Natural killer cell (primary cell): ENCODE measurements around the gene UGT1A10. TPM values are rescaled to one million over a fixed set of nuclear protein-coding genes. Genes with fewer than 3 reads are reported as not detected.
"Not testable (repeated sequence)": the region's sequence is repeated elsewhere in the genome, so short reads cannot be mapped to it uniquely, and the experiment has no call there.

Experiments
- ATAC-seq, 3 donors: fragments of 150-1000 bp in 2 of 3; fragments of 200-7000 bp in 1 of 3; cut with Tn5 transposase; 1 replicate in 1 of 3; 2 replicates in 2 of 3; pipeline ENCODE4 v1.10.0; 2021; ENCODE audit warnings: mild to moderate bottlenecking in 2 of 3, moderate library complexity in 2 of 3
- DNase-seq, 2 donors: peaks; one replicate each; pipeline versions ENCODE4 v3.0.0 to v3.0.0-alpha.2; 2013 to 2021; ENCODE audit warnings: mixed read lengths in 1 of 2
- H3K27ac ChIP-seq: one replicate; pipeline ENCODE4 v1.5.1; 2013; ENCODE audit warnings: mild to moderate bottlenecking, low read length
- H3K27me3 ChIP-seq: one replicate; pipeline ENCODE4 v1.6.1; 2013; ENCODE audit warnings: low read length; ENCODE audit not compliant: control insufficient read depth, insufficient read depth
- H3K36me3 ChIP-seq: one replicate; pipeline ENCODE4 v1.6.1; 2013; ENCODE audit warnings: low read length; ENCODE audit not compliant: control insufficient read depth, insufficient read depth
- H3K4me1 ChIP-seq: one replicate; pipeline ENCODE4 v1.6.1; 2013; ENCODE audit warnings: low read length; ENCODE audit not compliant: control insufficient read depth, insufficient read depth
- H3K4me3 ChIP-seq: one replicate; pipeline ENCODE4 v1.5.1; 2013; ENCODE audit warnings: low read length
- H3K9me3 ChIP-seq: one replicate; pipeline ENCODE4 v1.6.1; 2013; ENCODE audit warnings: low read length; ENCODE audit not compliant: control insufficient read depth, insufficient read depth
- H3K27ac Mint-ChIP-seq, 2 donors: one replicate each; pipeline ENCODE4 v1.8.0; 2022; ENCODE audit warnings: mild to moderate bottlenecking in 2 of 2, mixed read lengths in 2 of 2, moderate library complexity in 1 of 2
- H3K27me3 Mint-ChIP-seq, 2 donors: one replicate each; pipeline ENCODE4 v1.8.0; 2022; ENCODE audit warnings: low read depth in 2 of 2, mixed read lengths in 2 of 2
- H3K36me3 Mint-ChIP-seq: one replicate; pipeline ENCODE4 v1.8.0; 2022; ENCODE audit warnings: mixed read lengths
- H3K4me1 Mint-ChIP-seq, 2 donors: one replicate each; pipeline ENCODE4 v1.8.0; 2022; ENCODE audit warnings: mixed read lengths in 2 of 2
- H3K4me3 Mint-ChIP-seq: one replicate; pipeline ENCODE4 v1.8.0; 2022; ENCODE audit warnings: mild to moderate bottlenecking, moderate library complexity, mixed read lengths
- H3K9me3 Mint-ChIP-seq, 2 donors: one replicate each; pipeline ENCODE4 v1.8.0; 2022; ENCODE audit warnings: mixed read lengths in 2 of 2
- CTCF ChIP-seq: fragments of 200-600 bp; IDR thresholded peaks from one replicate; pipeline ENCODE4 v1.8.0; 2022; ENCODE audit warnings: antibody characterized with exemption
- WGBS: methylation state at CpG from one replicate; pipeline ENCODE4 v1.1.7; 2013; ENCODE audit warnings: missing lambda C conversion rate; ENCODE audit not compliant: insufficient coverage; 5-methylcytosine and 5-hydroxymethylcytosine counted together
- intact Hi-C: fragments of 100-400 bp; cut with micrococcal nuclease; formaldehyde crosslinking; loops from one replicate; pipeline ENCODE4 v1.14.2; 2022
- total RNA-seq, 4 donors: library from RNA; stranded (reverse); fragments of 120-200 nt in 1 of 4; gene quantifications; one replicate each; pipeline versions ENCODE4 v1.2.3 to v1.2.4, GENCODE V29; 2013 to 2022

Gene UGT1A10
- total RNA-seq, 3 donors from 2014 or later (not counting 1 experiment from before 2014, with no cell fraction given) = not detected

- no peak for TF ChIP-seq CTCF
- no peaks in the 10 kb centered on the region for H3K4me1 ChIP-seq
- intact Hi-C loops = loop anchor here (5.0 kb wide), 1 partner anchor 862 kb away; no protein-coding TSS in a partner anchor
Observed at GRCh38 chr2:233714121-233714520, 77.9 kb downstream of the UGT1A10 start.

GRCh38 chr2:233718552-233718951 lies 82.3 kb downstream of the UGT1A10 start, which contains the start of gene UGT1A4:
Gene UGT1A4 (plus strand): TSS chr2:233718736. CDS start chr2:233718821, 85 bp downstream.
- DNase-seq = no peak
- H3K27ac Mint-ChIP-seq = no peak within 1 kb of the TSS
- H3K4me1 Mint-ChIP-seq = no peaks in the 10 kb centered on the region
- no peak for TF ChIP-seq CTCF
- Histone ChIP-seq H3K27ac (no peak within 1 kb of the TSS), H3K4me3 (no peak within 1 kb of the TSS), H3K36me3 (no peaks in the 10 kb centered on the region), H3K27me3 (no peaks in the 10 kb centered on the region), H3K9me3 (no peaks in the 10 kb centered on the region), H3K4me1 (no peaks in the 10 kb centered on the region)
- no peaks in the 10 kb centered on the region for H3K36me3 Mint-ChIP-seq
- no peak for ATAC-seq
- intact Hi-C loops = no loop called here
- WGBS = 92% methylated on average over 7 of the region's 7 CpGs
- H3K4me3 Mint-ChIP-seq = no peak within 1 kb of the TSS
- H3K9me3 Mint-ChIP-seq = no peaks in the 10 kb centered on the region
- H3K27me3 Mint-ChIP-seq = peaks cover 9 to 27% of the 10 kb centered on the region in 2 donors

More at GRCh38 chr2:233714121-233714520, 77.9 kb downstream of the UGT1A10 start:
- Mint-ChIP-seq H3K4me3 (no peak overlapping the region), H3K27me3 (peaks cover 16 to 45% of the 10 kb centered on the region in 2 donors), H3K36me3 (no peaks in the 10 kb centered on the region), H3K9me3 (no peaks in the 10 kb centered on the region), H3K4me1 (no peaks in the 10 kb centered on the region), H3K27ac (no peak overlapping the region)
- Histone ChIP-seq H3K4me3 (no peak overlapping the region), H3K27ac (no peak overlapping the region), H3K36me3 (no peaks in the 10 kb centered on the region), H3K9me3 (no peaks in the 10 kb centered on the region), H3K27me3 (no peaks in the 10 kb centered on the region)
- WGBS = 50% methylated on average over 2 of the region's 2 CpGs
- ATAC-seq (no peak), DNase-seq (no peak)

GRCh38 chr2:233728723-233729301 lies 92.6 kb downstream of the UGT1A10 start, which contains the start of gene UGT1A3:
Gene UGT1A3 (plus strand): TSS chr2:233729042. CDS start chr2:233729127, 85 bp downstream.
- Histone ChIP-seq H3K4me1 (no peaks in the 10 kb centered on the region), H3K36me3 (no peaks in the 10 kb centered on the region), H3K9me3 (no peaks in the 10 kb centered on the region), H3K27me3 (no peaks in the 10 kb centered on the region), H3K4me3 (no peak within 1 kb of the TSS), H3K27ac (no peak within 1 kb of the TSS)
- no peak within 1 kb of the TSS for H3K4me3 Mint-ChIP-seq
- TF ChIP-seq CTCF = no peak
- 87% methylated on average over 8 of the region's 8 CpGs for WGBS
- no peaks in the 10 kb centered on the region for H3K36me3 Mint-ChIP-seq
- intact Hi-C loops = no loop called here
- H3K9me3 Mint-ChIP-seq = no peaks in the 10 kb centered on the region
- H3K27me3 Mint-ChIP-seq = peaks cover 22 to 52% of the 10 kb centered on the region in 2 donors
- ATAC-seq (no peak), DNase-seq (no peak)
- no peak within 1 kb of the TSS for H3K27ac Mint-ChIP-seq
- no peaks in the 10 kb centered on the region for H3K4me1 Mint-ChIP-seq

GRCh38 chr2:233736868-233737653 lies 100.8 kb downstream of the UGT1A10 start:
- not testable (repeated sequence) for ATAC-seq
- H3K27me3 Mint-ChIP-seq = peaks cover 39 to 42% of the 10 kb centered on the region in 2 donors

More at GRCh38 chr2:233736868-233737653, 100.8 kb downstream of the UGT1A10 start:
- H3K27ac Mint-ChIP-seq, H3K27me3 ChIP-seq, H3K4me3 Mint-ChIP-seq, H3K36me3 ChIP-seq, H3K27ac ChIP-seq, H3K9me3 ChIP-seq, DNase-seq, H3K4me1 ChIP-seq, intact Hi-C loops, H3K4me3 ChIP-seq, H3K9me3 Mint-ChIP-seq, H3K4me1 Mint-ChIP-seq, H3K36me3 Mint-ChIP-seq: not testable (repeated sequence)
- 90% methylated on average over 13 of the region's 14 CpGs for WGBS
